Left kidney (tissue), 2 donors: Measurements from ENCODE around the gene ATP6V1G2. TPM values are rescaled to one million over a fixed set of nuclear protein-coding genes. Genes with fewer than 3 reads are reported as not detected.
"Not testable (repeated sequence)": the region's sequence is repeated elsewhere in the genome, so short reads cannot be mapped to it uniquely, and the experiment has no call there.

Experiments
- DNase-seq: peaks from one replicate; pipeline ENCODE4 v3.0.0-alpha.2; 2013
- polyA plus RNA-seq: library from polyadenylated mRNA; unstranded; fragments of 120-200 nt; gene quantifications from one replicate; pipeline ENCODE4 v1.2.1, GENCODE V29; 2013; ENCODE audit not compliant: insufficient read length

The ATP6V1G2 gene
- polyA plus RNA-seq, 1 donor, result 8.6 TPM

DNA sequence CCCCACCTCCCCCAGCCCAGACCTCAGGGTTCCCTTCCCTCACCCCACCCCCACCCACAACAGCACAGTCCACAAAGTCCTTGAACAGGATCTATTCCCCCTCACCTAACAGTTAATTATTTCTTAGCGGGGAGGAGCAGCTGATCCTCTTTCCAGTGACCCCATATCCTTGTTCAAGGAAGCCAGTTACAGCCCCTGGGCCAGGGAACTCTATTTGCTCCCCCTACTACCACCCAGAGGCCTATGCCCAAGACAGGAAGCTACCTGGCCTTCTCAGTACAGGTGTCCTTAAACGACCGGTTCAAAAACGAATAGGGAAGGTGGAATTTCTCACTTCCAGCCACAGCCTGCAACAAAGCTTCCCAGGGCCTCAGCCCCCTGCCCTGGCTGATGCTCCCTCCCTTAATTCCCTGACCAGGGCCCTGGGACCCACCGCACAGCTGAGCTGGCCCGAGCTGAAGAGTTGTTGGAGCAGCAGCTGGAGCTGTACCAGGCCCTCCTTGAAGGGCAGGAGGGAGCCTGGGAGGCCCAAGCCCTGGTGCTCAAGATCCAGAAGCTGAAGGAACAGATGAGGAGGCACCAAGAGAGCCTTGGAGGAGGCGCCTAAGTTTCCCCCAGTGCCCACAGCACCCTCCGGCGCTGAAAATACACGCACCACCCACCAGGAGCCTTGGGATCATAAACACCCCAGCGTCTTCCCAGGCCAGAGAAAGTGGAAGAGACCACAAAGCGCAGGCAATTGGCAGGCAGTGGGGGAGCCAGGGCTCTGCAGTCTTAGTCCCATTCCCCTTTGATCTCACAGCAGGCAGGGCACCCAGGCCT, 16.9 kb downstream of the ATP6V1G2 start:
- no peak for DNase-seq

DNA sequence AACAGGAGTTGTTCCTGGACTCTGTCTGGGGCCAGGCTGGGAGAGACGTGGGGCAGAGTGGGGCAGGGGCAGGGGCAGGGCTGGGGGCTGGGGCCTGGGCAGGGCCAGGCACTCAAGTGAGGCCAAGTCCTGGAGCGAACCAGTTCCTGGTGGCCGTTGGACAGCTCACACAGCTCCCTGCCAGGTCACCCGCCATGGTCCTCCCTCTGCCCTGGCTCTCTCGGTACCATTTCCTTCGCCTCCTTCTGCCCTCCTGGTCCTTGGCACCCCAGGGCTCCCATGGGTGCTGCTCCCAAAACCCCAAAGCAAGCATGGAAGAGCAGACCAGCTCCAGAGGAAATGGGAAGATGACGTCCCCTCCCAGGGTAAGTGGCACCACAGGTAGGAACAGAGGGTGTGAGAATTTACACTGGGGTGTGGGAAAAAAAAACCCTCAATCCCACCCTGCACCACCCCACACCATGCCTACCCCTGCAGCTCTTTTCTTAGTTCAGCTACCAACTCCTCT, 17.5 kb downstream of the ATP6V1G2 start, which contains the start of gene MCCD1:
TSS of gene MCCD1 (plus strand) at position 142 of the 508 bp plus-strand sequence. CDS start at position 195, 53 bp downstream.
- DNase-seq, result no peak

DNA sequence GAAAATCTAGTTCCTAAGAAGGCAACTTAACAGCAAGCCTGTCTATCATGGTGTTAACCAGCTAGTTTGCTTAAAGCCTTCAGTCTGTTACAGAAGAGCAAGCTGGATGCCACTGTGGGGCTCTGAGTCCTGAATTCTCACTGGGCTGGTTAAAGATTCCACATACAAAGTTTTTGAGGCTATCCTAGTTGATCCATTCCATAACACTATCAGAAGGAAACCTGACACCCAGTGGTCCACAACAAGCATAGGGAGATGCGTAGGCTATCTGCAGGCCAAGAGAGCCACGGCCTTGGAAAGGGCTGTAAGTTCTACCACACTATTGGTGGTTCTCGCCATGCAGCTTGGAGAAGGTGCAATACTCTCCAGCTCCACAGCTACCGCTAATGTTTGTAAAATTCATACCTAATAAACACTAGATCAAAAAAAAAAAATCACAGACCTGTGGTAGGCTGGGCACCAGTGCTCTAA, 18.1 kb downstream of the ATP6V1G2 start:
- no peak for DNase-seq

DNA sequence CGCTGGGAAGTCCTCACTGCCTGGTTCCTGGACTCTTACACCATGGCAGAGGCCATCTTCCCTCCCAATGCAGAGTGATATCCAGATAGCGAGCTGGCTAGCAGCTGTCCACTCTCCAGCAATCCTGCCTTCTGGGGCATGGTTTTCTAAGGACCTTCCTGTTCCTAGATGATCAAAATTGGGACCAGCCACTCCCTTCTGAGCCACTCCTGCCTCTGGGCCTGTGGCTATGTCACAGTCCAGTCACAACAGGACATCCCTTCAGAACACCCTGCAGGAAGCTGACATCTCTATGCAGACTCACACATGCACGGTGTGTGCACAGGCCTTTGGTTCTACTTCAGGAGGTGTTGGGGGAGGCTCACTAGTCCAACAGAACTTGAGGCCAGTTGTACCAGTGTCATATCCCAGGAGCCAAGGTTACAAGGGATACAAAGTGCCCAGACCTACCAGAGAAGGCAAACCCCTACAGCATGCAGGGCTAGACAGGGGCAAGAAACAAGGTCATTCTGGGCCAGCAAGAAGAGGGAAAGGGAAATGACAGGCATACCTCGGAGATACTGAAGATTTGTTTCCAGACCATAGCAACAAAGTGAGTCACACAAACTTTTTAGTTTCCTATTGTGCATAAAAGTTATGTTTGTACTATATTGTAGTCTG, 20.3 kb downstream of the ATP6V1G2 start:
- DNase-seq, result no peak

DNA sequence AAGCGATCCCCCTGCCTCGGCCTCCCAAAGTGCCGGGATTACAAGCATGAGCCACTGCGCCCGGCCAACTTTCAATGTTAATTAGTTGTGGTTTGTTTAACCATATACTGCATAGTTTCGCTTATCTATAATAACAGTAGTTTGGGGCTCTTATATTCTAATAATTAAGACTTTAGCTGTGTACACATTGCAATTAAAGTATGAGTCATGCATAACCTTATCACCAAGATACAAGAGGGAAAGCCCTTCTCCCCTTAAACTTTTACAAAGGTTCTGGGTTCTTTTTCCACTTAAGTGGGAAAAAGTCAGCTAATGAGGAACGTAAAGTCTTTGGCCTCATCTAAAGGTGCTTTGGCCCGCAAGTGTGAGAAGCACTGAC, 20.9 kb downstream of the ATP6V1G2 start:
- no peak for DNase-seq

DNA sequence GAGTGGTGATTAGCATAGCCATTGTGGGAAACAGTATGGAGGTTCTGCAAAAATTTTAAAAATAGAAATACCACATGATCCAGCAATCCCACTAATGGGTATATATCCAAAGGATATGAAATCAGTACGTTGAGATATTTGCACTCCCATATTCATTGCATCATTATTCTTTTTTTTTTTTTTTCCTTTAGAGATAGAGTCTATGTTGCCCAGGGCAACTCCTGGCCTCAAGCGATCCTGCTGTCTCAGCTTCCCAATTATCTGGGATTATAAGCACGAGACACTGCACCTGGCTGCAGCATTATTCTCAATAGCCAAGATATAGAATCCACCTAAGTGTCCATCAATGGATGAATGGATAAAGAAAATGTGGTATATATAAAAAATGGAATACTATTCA, 24.6 kb downstream of the ATP6V1G2 start:
- no peak for DNase-seq

DNA sequence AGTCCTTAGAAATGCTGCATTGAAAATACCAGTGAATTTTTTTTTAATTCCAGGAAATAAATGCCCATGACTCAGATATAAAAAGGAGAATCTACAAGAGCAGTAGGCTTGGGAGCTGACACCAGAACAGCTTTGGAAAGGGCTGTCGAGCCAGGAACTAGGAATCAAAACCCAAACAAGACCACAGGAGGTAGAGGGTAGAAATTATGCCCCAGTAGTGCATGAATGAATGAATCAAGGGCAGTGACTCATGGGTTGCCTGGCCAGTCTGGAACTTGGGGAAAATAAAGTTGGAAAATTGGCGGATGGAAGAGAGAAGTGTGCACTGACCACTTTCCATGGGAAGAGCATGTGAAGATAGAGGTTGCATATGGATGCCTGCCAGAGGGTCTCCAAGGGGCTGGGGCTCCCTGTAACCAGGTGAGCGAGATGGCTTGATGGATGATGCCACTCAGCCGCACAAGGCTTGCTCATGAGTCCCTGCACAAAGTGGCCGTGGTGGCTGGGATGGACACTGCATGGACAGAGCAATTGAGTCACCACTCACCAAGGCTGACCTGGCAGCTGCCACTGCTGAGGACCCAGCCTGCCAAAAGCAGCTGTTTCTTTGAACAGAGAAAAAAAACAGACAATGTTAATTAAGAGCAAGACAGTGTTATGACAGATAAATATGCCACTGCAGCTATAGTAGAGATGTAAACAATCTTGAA, 32.8 kb downstream of the ATP6V1G2 start:
- no peak for DNase-seq

DNA sequence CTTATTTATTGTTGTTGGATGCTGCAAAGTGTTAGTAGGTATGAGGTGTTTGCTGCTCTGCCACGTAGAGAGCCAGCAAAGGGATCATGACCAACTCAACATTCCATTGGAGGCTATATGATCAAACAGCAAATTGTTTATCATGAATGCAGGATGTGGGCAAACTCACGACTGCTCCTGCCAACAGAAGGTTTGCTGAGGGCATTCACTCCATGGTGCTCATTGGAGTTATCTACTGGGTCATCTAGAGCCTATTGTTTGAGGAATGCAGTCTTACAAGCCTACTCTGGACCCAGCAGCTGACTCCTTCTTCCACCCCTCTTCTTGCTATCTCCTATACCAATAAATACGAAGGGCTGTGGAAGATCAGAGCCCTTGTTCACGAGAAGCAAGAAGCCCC, 36.4 kb downstream of the ATP6V1G2 start:
- no peak for DNase-seq

DNA sequence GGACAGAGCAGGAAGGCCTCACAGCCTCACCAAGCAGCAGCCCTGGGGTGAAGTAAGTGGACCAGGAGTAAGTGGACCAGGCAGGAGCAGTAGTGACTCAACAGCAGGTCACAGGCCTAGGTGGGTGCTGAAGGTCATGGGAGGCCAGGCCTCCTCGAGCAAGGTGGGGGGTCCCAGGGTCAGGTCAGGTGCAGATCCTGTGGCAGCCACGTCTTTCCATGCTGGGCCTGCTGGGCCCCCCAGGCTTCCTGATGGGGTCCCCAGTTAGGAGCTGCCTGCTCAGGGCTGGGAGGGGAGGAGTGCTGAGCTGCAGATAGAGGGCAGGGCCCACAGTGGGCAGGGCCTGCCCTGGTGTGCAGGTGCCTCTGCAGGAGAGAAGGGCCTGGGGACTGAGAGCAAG, 37.4 kb downstream of the ATP6V1G2 start:
- not testable (repeated sequence) for DNase-seq

DNA sequence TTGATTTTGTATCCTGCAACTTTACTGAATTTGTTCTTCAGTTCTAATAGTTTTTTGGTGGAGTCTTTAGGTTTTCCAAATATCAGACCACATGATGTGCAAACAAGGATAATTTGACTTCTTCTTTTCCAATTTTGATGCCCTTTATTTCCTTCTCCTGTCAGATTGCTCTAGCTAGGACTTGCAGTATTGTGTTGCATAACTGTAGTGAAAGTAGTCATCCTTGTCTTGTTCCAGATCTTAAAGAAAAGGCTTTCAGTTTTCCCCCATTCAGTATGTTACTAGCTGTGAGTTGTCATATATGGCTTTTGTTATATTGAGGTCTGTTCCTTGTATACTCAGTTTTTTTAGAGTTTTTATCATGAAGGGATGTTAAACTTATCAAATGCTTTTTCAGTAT, 43.8 kb downstream of the ATP6V1G2 start:
- DNase-seq, result no peak

DNA sequence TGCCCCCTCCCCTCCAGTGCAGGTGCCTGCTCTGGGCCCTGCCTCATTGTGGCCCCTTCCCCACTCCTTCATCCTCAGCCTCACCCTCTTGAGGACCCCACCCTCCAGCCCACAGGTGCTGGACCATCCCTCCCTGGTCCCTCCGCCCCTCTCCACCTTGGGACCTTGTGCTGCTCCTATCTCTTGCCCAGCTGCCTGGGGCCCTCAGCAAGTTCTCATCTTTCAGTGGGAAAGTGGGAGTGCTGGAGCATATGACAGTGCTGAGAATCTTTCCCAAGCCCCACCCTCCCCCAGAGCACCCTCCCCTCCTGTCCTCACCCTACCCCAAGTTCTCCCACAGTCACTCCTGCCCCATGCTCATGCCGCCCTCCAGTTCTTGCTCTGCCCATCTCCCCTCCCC, 46.8 kb downstream of the ATP6V1G2 start:
- not testable (repeated sequence) for DNase-seq

DNA sequence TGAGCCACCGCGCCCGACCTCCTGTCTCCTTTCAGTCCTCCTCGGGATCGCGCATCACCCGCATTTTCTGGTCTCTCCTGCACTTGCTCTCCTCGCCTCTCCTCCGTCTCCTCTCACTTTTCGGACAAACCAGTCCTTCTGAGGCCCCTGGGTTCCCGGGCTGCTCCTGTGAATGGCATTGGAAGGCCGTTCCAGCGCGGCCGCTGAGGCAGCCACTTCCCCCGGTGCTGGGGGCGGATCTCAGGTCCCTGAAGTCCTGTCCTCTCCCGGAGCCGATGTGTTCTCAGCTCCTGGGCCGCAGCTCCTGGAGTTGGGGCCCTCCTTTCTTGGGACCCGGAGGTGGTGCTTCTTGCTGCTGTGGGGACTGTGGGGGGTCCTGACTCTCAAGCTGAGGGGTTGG, 47.7 kb downstream of the ATP6V1G2 start:
- DNase-seq, result no peak

DNA sequence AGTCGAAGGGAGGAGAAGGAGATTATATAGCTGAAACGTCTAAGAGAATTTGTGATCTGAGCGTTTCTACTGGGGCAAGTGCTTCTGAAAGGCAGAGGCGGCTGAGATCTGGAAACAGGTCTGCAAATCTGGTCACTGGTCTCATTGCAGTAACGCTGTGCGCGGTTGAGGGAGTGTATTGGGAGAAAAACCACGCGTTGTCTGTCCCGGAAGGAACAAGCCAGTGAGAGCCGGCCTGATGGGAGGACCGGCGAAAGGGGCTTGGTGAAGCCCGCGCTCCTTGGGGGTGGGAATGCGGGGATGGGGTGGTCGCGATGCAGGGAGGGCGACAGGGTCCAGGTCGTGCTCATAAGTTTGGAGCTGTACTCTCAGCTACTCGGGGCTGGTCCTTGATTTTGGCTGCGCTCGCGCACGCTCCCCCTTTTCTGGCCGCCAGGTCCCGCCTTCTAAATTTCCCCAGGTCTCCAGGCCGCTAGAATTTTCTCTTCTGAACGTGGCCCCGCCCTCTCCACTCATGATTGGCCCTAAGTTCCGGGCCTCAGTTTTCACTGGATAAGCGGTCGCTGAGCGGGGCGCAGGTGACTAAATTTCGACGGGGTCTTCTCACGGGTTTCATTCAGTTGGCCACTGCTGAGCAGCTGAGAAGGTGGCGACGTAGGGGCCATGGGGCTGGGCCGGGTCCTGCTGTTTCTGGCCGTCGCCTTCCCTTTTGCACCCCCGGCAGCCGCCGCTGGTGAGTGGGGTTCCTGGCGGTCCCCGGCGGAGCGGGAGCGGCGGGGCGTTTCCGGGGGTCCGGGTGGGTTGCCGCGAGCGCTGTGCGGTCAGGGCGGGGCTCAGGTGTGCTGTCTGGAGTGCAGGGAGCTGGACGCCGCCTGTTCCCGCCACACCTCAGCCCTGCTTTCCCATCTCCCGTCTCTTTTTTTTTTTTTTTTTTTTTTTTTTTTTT, 48.6 kb downstream of the ATP6V1G2 start, which contains the start of gene MICB:
TSS of gene MICB (plus strand) at position 615 of the 946 bp plus-strand sequence. CDS start at position 664, 49 bp downstream.
- DNase-seq, result peak; percentile 64

DNA sequence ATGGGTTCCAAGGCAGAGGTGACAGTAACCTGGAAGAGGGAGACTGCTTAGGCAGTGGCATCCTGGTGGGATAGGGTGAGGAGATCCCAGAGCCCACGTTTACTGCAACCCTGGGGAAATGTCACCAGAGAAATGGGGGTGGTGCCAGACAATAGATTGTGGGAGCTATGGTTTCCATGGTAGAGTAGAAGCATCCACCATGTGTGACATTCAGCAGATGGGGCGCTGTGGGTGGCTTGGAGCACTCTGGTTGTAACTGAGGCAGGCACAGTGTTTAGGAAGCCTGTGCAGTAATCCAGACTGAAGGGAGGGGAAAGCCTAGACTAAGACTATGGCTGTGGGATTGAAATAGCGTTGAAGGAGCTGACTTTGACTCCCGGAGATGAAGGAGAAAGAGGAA, 49.6 kb downstream of the ATP6V1G2 start:
- not testable (repeated sequence) for DNase-seq

DNA sequence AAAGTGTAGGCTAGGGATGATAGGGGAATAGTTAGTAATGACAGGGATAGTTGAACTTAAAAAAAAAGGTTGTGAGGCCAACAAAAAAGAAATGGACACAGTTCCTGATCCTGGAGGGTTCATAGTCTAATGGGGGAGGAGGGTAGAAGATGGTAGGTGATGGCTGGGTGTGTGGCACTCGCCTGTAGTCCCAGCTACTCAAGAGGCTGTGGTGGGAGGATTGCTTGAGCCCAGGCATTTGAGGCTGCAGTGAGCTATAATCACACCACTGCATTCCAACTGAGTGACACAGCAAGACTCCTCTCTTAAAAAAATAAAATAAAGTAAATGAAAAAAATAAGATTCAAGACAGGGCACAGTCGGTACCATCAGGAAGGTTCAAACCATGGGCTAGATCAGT, 50.8 kb downstream of the ATP6V1G2 start:
- no peak for DNase-seq

Other genes with a start within 250 kb of the ATP6V1G2 start
- gene HLA-B, start 189.4 kb downstream of the ATP6V1G2 start, polyA plus RNA-seq, result 99.6 TPM
- 11.2 TPM for gene MICA, start 143.0 kb downstream of the ATP6V1G2 start, polyA plus RNA-seq
- 2.1 TPM for gene MICB, start 48.5 kb downstream of the ATP6V1G2 start, polyA plus RNA-seq
- gene MCCD1, start 17.6 kb downstream of the ATP6V1G2 start, polyA plus RNA-seq, result 11.9 TPM
- gene DDX39B, start 4.6 kb downstream of the ATP6V1G2 start, polyA plus RNA-seq, result 785 TPM
- gene NFKBIL1, start 1.0 kb upstream of the ATP6V1G2 start, polyA plus RNA-seq, result 15.7 TPM
- gene LTA, start 25.7 kb upstream of the ATP6V1G2 start, polyA plus RNA-seq, result 0.40 TPM
- 0.17 TPM for gene TNF, start 29.0 kb upstream of the ATP6V1G2 start, polyA plus RNA-seq
- gene LTB, start 35.8 kb upstream of the ATP6V1G2 start, polyA plus RNA-seq, result 0.91 TPM
- gene LST1, start 39.7 kb upstream of the ATP6V1G2 start, polyA plus RNA-seq, result 2.6 TPM
- gene NCR3, start 46.4 kb upstream of the ATP6V1G2 start, polyA plus RNA-seq, result not detected
- 60.5 TPM for gene AIF1, start 68.6 kb upstream of the ATP6V1G2 start, polyA plus RNA-seq
- 184 TPM for gene PRRC2A, start 74.1 kb upstream of the ATP6V1G2 start, polyA plus RNA-seq
- gene BAG6, start 106.1 kb upstream of the ATP6V1G2 start, polyA plus RNA-seq, result 242 TPM
- 95.0 TPM for gene APOM, start 109.3 kb upstream of the ATP6V1G2 start, polyA plus RNA-seq
- gene C6orf47, start 114.2 kb upstream of the ATP6V1G2 start, polyA plus RNA-seq, result 18.2 TPM
- 27.5 TPM for gene GPANK1, start 118.4 kb upstream of the ATP6V1G2 start, polyA plus RNA-seq
- 237 TPM for gene CSNK2B, start 119.5 kb upstream of the ATP6V1G2 start, polyA plus RNA-seq
- gene LY6G5B, start 123.4 kb upstream of the ATP6V1G2 start, polyA plus RNA-seq, result 31.1 TPM
- gene LY6G5C, start 134.5 kb upstream of the ATP6V1G2 start, polyA plus RNA-seq, result 2.7 TPM
- gene ABHD16A, start 156.7 kb upstream of the ATP6V1G2 start, polyA plus RNA-seq, result 60.7 TPM
- 0.32 TPM for gene LY6G6F, start 160.3 kb upstream of the ATP6V1G2 start, polyA plus RNA-seq
- not detected for gene LY6G6D, start 168.7 kb upstream of the ATP6V1G2 start, polyA plus RNA-seq
- gene LY6G6C, start 175.1 kb upstream of the ATP6V1G2 start, polyA plus RNA-seq, result 1.1 TPM
- gene MPIG6B, start 176.8 kb upstream of the ATP6V1G2 start, polyA plus RNA-seq, result 1.7 TPM
- 148 TPM for gene DDAH2, start 182.7 kb upstream of the ATP6V1G2 start, polyA plus RNA-seq
- gene CLIC1, start 189.9 kb upstream of the ATP6V1G2 start, polyA plus RNA-seq, result 268 TPM
- 62.2 TPM for gene MSH5, start 193.4 kb upstream of the ATP6V1G2 start, polyA plus RNA-seq
- 16.0 TPM for gene SAPCD1, start 216.0 kb upstream of the ATP6V1G2 start, polyA plus RNA-seq
- 8.5 TPM for gene VWA7, start 230.7 kb upstream of the ATP6V1G2 start, polyA plus RNA-seq
- gene VARS1, start 249.1 kb upstream of the ATP6V1G2 start, polyA plus RNA-seq, result 69.7 TPM